Hepatocyte (in vitro differentiated cells): ENCODE data around the gene NDUFA6.

Experiments used
- EZH2 ChIP-seq: fragments of 200-600 bp; sonication (generic); IDR thresholded peaks from 2 replicates; pipeline ENCODE4 v1.6.1; 2016; ENCODE audit warnings: antibody characterized with exemption, mild to moderate bottlenecking, borderline replicate concordance
- TF ChIP-seq, protein P1 (sequence below): fragments of 200-600 bp; sonication (generic); IDR thresholded peaks from 2 replicates; pipeline ENCODE4 v1.5.1; 2016; ENCODE audit warnings: antibody characterized with exemption, mild to moderate bottlenecking; ENCODE audit not compliant: poor library complexity

DNA sequence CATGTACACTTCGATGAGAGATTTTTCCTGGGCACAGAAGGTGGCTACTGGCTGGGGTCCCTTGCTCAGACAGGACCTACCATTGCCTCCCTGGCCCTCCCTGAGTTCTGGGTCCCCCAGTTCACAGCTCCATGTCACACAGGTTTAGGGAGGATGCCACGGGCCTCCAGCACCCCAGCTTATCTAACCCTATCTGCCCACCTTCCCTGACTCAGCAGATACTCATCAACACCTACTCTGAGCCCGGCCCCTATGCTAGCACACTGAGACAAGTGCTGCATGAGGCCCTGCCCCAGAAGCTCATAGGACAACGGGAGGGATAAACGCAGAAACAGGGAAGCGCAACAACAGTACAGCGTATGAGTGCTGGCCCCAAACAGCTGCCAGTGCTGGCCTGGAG lies 29.5 kb downstream of the NDUFA6 start:
- TF ChIP-seq, protein P1, sequence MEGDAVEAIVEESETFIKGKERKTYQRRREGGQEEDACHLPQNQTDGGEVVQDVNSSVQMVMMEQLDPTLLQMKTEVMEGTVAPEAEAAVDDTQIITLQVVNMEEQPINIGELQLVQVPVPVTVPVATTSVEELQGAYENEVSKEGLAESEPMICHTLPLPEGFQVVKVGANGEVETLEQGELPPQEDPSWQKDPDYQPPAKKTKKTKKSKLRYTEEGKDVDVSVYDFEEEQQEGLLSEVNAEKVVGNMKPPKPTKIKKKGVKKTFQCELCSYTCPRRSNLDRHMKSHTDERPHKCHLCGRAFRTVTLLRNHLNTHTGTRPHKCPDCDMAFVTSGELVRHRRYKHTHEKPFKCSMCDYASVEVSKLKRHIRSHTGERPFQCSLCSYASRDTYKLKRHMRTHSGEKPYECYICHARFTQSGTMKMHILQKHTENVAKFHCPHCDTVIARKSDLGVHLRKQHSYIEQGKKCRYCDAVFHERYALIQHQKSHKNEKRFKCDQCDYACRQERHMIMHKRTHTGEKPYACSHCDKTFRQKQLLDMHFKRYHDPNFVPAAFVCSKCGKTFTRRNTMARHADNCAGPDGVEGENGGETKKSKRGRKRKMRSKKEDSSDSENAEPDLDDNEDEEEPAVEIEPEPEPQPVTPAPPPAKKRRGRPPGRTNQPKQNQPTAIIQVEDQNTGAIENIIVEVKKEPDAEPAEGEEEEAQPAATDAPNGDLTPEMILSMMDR, result no peak
- no peak for TF ChIP-seq EZH2
